HG03378 (cell line): ENCODE measurements around the gene MAML2.
A peak's percentile ranks its signal among the peaks of the same experiment; 100 is the strongest.
"Not testable (repeated sequence)": the region's sequence is repeated elsewhere in the genome, so short reads cannot be mapped to it uniquely, and the experiment has no call there.

Source experiments
- ATAC-seq: cut with Tn5 transposase; IDR thresholded peaks from one replicate; pipeline ENCODE4 v1.9.1; 2021; ENCODE audit warnings: mild to moderate bottlenecking, moderate library complexity; ENCODE audit not compliant: unreplicated experiment

The MAML2 gene

DNA sequence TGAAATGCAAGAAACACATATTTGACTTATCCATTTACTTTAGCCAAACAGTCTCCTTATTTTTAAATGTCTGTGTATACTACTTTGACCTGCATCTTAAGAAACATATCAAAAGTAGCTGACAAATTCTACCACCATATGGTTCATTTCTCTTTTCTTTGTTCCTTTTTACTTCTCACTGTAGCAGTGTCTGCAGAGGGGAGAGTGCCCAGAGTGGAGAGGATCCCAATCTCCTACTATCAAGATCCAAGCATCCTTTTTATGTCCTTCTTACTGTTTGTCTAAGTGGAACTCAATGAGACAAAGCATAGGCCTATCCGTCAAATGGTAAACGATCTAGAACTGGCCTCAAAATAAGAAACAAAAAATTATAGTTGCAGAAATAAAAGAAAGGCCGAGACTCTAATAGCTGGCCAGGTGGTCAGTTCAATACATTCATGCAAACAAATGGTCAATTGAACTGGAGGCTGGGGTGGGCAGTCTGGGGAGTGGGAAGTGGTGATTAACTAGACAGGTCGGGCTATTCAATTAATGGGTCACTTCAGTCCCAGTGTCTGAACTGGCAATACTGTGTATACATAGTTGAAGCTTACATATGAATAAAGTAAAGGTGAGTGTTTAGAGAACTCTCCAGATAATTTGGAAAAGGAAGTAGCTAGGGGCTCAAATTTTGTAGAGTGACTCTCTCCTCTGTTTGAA is 149.1 kb downstream of the MAML2 start:
- ATAC-seq: no peak

DNA sequence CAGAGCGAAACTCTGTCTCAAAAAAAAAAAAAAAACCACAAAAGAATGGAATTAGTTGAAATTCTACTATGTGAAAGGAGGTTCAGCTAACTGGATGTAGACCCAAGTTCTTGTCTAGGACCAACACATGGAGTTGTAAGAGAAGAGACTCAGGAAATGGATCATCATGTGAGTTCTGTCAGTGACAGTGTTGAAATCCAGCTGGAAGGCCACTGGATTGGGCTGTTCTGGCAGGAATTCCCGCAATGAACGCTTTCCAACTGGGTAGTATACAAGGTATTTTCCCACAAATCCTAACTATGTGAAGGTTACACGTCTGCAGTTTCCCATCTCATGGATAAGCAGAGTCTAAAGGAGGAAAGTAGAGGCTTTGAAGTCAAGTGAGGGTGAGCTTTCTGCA is 151.2 kb downstream of the MAML2 start:
- no peak for ATAC-seq

DNA sequence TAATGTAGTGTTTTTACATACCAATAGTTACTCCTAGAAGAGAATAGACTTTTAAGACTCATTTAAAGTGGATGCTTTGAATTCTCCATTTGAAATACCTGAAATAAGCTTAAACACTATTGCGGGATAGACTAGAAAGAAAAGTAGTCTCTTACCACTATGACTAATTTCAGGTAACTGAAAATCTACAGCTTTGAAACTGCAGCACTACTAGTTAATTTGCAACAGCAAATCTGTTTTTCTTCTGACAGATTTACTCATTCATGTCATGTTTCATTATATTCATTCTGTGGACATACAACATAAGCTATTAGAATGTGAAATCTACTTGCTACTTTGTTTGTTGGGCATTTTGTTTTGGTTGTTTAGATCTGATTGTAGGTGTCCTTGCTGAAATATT is 153.6 kb downstream of the MAML2 start:
- ATAC-seq: peak; percentile 54

DNA sequence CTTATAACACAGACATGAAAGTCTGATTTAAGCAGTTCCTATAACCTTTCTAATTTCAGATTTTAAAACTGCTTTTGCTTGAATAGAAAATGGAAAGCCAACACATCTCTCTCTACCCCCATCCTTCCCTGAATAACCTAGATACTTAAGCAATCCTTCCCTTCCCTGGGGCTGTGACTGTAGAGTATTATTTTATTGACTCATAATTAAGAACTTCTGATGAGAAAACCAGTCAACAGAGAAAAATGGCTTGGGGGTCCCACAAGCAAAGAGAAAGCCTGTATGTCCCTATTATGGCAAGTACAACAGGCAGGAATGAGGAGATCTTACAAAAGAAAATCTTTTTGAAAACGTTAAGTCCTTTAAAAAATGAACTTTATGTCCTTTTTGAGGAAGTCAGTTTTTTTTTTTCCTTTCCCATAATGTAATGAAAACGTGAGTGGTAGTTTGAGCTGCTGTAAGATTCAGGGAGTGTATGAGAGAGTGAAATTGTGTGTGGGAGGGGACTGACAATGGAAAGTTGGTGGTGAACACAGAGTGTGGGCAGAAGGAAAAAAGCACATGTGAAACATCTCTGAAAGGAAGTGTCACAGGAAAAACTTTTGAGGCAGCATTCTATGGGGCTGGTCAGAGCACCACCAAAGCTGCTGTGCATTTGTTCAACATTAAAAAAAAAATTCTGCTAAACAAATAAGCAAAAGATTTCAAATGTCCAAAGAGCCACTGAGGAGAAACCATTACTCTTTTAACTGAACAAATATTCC is 154.6 kb downstream of the MAML2 start:
- peak; percentile 76 for ATAC-seq

DNA sequence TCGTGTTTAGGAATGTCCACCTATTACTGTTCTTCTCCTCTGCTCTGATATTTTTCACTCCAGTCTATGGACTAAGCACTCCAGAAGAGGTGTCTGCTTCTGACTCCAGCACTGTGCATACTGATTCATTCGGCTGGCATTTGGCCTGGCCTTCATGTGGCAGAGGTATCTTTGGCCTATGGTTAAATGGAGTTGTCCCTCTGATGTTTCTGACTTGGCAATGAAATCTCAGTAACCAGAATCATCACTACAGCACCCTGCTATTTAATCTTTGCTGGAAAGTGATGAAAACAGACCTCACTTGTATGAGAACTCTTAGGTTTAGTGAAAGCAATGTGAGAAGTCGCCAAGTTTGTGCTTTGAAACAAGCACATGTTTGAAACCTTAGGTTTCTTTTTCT is 155.2 kb downstream of the MAML2 start:
- no peak for ATAC-seq

DNA sequence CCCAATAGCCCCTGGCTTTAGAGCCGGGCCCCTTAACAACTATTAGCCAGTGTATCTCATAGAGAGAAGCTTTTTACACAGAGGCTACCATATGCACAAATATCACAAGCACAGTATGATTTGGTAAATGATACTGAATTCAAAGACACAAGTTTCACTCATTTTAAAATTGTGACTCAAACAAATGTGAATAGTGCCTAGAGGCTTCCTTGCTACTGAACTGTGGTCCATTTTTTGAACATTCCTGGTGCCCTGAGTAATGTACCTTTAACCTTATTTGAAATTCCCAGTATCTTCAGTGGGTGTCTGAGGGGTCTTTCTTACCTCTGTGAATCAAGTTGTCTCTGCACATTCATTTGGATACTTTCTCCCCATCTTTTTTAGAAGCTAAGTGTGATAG is 156.2 kb downstream of the MAML2 start:
- ATAC-seq: no peak

DNA sequence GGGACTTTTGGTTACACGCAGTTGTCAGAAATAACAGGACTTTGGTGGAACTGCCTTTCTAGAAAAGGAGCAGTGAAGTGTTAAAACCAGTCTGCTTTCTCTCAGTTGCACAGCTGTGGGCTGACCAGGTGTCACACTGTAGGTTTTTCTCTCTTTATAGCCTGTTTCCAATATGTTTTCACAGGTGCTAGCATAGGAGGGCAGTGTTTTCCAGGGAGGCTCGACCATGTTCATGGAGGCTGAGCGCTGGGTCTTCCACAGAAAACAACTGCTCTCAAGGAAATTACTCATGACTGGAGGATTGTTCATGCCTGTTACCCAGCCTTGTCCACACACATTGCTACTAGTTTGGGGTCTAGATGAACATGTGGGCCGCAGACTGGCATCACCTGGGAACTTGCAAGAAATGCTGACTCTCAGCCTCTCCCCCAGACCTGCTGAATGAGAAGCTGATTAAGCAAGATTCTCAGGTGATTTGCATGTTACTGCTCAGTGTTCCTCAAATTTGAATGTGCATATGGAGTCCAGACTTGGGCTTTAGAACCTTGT is 157.7 kb downstream of the MAML2 start:
- ATAC-seq: peak; percentile 58

DNA sequence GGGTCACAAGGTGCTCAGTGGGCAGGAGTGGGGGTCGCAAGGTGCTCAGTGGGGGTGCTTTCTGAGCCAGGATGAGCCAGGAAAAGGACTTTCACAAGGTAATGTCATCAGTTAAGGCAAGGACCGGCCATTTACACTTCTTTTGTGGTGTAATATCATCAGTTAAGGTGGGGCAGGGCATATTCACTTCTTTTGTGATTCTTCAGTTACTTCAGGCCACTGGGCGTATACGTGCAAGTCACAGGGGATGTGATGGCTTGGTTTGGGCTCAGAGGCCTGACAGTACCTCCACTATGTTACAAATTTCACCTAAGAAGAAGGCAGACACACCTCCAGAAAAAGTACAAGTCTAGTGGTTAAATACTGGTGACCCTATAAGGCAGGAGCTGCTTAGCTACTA is 162.1 kb downstream of the MAML2 start:
- not testable (repeated sequence) for ATAC-seq

DNA sequence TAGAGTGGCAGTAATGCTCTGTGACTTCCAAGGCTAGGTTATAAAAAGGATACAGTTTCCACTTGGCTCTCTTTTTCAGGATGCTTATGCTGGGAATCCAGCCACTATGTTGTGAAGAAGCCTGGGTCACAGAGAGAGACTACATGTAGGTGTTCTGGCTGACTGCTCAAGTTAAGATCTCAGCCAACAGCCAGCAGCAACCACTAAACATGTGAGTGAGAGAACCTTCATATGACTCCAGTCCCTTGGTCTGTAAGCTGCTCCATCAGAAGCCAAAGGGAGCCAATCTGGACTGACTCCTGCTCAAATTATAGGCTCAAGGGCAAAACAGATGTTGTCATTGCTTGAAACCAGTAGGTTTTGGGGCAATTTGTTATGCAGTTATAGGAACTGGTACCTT is 162.7 kb downstream of the MAML2 start:
- no peak for ATAC-seq

DNA sequence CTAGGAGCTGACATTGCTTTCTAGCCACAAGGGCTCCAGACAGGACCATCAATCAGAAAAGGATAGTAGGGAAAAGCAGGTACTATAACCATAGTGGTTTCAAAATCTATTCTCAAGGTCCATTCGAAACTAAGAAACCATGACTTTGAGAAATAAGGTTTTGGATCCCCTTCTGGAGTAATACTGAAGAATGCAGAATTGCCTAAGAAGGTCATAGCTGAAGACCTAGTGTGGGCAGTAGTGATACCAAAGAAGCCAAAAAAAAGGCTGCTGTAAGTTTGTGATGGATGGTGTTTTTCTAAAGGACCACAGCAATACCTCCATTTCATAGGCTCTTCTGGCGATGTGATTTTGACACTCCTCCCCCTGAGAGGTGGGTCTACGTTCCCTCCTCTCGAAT is 163.1 kb downstream of the MAML2 start:
- no peak for ATAC-seq

DNA sequence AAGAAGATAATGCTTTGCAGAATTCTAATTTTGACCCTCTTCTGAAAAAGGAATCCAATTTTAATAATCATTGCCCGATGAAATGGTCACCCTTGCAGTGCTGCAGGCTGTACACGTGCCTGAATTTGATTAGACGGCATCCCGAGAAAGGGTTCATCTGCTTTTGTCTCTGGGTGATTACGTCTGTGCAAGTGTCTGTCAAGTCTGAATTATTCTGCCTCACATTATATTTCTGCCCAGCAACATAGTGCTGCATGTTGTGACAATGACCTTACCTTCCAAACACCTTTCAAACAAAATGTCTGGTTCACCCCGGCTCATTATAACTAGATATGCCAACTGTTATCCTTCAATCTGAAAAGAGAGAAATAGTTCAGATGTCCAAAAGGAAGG is 164.1 kb downstream of the MAML2 start:
- ATAC-seq: no peak

DNA sequence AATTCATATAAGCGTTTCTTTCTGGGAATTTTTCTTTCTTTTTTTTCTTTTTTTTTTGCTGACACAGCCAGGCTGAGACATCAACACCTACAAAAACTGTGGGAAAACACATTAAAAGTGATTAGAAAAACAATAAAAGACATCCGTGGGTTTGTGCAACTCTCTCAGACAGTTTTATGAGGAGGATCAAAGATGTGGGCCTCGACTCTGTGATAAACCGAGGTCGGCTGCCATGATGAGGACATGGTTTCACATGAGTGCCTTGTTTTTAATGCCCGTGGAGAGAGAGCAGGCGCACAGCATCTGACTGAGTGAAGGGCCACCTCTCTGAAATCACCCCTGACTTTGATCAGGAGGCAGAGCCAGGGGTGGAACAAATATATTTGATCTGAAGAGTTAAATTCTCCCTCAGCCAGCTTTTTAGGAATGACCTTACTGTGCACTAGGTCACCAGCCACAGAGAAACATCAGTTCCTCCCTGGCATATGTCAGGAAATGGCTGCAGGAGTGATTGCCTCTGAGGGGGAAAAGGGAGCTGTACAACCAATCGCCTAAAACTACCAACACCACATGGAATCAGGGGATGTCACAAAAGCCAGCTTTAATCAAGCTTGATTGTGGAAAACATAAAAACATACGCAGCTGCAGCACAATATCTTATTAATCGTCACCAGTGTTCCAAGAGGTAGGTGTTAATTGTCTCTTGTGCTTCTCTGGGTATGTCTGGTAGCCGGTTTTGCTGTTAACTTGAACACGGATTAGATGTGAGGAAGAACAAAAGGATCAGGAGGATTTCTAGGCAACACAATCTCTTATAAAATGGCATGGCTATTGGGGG is 164.7 kb downstream of the MAML2 start:
- no peak for ATAC-seq

DNA sequence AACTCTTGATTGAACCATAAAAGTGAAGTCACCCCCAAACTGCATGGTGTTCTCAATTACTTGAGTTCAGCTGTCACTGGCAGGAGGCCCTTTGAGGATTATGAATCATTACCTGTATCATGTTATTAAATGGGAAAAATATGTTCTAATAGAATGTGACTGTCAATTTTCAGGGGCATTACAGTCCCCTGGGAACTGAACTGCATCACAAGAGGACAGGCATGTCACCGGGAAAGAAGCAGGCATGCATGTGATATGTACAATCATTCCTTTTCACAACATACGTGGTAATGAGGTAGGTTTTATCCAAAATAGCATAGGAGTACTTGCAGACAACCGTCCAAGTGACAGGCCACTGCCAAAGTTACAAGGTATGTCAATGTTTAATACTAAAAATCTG is 165.8 kb downstream of the MAML2 start:
- ATAC-seq: no peak

DNA sequence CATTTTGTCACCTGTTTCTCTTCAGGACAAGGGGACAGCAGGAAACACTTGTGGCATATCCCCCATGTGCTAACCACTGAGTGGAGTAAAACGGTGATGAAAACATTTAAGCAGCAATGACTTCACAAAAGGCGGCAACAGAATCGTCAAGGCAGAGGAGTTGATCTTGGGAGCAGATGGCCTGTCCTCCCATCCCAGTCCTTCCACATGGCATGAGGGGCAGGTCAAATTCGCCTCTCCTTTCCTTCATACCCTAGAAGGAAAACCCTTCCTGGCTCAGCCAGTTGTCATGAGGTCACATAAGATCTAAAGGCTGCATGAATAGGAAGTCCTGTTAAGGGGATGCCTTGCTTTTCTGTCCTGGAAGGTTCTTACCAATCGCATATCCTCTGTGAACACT is 169.1 kb downstream of the MAML2 start:
- no peak for ATAC-seq

DNA sequence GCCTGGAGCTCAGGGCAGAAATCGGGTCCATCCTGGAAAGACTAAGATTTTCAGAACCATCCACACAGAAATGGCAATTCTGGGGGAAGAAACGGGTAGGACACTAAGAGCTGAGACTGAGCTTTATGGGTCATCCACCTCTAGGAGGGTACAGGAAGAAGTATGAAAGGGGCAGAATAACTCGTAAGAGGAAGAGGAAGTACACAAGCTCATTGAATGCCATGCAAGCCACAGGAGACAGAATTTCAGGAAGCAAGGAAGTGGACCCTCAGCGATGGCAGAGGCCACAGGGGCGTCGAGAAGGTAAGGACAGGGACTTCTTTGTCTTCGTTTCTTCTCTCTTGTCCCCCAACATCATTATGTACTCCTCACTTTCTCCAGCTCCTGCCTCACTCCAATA is 169.6 kb downstream of the MAML2 start:
- ATAC-seq: no peak

DNA sequence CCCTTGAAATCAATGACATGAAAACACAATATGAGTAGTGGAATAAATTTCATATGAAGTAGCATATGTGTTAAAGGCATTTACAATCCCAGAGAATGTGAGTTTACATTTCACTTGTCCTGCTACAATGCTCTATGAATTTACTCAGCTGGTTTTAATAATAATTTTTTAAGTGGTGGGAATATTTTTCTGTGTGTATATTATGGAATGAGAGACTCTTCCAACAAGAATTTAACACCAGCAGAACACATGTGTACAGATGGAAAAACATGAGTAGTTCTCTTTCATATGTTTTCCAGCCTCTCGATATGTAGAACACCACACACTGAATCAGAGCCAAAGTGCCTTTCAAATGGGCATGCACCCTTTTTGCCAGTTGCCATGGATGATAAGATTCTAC is 170.4 kb downstream of the MAML2 start:
- ATAC-seq: no peak

DNA sequence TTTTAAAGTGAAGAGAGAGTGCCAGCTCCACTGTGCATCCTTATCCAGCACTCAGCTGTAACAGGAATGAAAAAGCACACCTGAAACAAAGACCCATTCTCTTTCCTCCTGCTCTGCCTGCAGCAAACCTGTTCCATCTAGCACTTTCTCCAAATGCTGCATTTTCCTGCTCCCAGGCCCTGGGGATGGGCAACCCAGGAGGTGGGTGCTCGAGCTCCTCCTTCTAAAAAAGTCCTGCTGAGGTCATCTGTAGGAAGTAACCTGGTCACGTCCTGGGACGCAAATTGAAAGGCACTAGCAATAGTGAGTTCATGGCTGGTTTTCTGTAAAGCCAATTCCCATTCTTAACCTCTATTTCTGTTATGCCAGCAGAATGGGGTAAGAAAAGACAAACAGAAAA is 173.7 kb downstream of the MAML2 start:
- ATAC-seq: no peak

DNA sequence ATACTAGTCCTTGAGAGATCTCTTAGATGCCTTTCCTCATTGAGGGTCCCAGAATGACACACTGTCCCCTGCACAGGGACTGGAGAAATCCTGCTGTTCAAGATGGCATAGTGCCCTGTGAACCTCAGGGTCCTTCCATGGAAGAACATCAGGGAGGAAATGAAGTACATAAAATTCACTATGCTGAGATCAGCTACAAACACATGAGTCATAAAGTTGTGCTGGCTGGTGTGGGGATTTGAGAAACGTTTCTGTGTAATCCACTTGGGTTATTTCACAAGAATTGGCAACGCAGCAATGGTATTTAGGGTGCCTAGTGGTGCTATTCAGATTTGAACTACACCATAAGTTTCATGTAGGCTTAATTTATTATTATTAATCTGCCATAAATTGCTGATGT is 174.4 kb downstream of the MAML2 start:
- no peak for ATAC-seq

DNA sequence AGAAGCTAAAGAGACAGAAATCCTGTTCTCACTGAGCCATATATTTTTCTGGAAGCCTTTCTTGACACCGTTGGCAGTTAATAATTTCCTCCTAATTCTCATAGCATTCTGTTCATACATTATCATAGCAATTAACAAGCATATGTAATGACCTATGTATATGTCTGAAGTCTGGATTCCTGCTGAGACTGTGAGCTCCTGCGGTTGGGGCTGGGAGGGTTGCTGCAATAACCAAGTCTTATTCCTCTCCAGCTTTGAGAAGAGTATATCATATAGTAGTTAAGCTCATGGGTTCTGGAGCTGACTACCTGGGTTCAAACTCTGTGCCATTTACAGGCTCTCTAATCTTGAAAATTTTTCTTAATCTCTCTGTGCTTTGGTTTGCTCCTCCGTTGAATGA is 175.2 kb downstream of the MAML2 start:
- no peak for ATAC-seq

DNA sequence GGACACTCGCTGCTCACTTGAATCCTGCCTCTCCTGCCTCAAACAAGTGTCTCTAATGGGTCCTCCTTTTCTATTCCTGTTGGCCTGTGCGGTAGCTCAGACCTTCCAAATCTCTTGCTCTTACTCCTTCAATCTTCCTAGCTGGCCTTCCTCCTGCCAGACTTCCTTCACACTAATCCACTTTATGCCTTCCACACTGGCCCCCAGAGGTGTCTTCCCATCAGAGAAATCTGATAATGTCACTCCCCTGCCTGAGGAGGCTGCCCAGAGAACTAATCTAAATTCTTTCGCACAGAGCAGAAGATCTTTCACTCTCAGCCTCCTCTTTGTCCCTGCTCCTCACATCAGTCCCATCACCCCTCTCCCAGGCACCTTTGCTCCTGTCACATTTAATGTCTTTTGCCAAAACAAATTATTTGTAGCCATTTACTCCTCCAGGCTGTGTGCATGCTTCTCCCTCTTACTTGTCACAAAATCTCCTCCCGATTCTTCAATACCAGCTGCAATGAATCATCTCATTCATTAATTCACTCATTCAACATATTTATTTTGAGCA is 175.7 kb downstream of the MAML2 start:
- no peak for ATAC-seq

DNA sequence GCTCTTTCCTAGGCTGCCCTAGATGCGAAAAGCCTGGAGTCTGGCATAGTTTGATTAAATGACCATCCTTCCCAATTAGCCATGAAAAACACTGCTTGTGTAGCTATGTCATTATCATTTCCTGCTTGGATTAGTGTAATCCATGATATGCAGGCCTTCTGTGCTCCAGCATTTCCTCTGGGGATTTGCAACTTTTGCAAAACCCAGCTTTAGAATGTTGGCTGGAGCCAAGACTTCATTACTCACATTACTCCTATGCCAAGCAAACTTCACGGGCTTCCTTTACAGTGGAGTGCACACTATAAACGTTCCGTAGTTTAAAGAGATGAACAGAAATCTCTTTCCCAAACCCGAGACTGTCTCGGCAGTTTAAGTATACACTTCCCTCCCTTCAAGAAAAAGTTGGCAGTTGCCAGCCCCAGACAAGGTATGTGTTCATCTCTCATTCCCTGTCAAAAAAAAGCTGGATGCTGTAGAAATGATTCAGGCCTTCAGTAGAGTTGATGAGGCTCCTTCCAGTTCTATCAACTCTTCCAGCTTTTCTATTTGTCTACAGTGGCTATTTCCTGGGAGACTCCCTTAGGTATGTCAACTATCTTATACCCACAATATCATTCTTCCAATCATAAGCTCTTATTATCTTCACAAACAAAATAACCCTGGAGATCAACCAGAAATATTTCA is 180.0 kb downstream of the MAML2 start:
- no peak for ATAC-seq
